ENCODE data around the gene EFCAB6.

DNA sequence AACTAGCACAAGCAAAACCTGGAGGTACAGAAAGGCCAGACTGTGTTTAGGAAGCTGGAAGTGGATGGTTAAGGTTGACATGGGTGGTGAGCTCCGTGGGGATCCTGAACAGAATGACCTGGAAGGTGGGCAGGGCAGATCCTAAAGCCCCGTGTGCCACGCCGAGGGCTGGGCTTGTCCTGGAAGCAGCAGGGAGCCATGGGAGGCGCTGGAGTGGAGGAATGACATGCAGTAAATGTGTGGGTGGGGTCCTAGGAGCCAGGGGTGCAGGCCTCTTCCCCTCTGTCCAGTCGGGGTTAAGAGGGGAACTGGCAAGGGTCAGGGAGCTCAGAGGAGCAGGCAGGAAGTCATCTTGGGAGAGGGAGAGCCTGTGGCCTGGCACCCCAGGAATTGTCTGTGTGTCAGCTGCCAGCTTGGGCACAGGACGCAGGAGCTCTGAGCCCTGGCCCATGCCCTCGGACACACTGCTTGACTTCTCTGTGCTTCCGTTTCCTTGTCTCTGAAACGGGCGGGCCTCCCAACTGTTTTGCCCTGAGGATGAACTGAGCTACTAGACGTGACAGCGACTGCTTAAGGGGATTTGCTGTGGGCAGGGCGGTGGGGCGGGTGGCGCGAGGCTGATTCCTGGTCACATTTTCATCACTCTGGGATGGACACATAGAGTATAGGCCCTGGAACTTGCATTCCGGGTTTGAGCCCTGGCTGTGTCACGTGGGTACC is 324.6 kb downstream of the EFCAB6 start:
- no peak for TF ChIP-seq ZFX (IDR thresholded peaks at IDR 0.05; ENCODE audit: borderline replicate concordance)
- TF ChIP-seq, protein P1, sequence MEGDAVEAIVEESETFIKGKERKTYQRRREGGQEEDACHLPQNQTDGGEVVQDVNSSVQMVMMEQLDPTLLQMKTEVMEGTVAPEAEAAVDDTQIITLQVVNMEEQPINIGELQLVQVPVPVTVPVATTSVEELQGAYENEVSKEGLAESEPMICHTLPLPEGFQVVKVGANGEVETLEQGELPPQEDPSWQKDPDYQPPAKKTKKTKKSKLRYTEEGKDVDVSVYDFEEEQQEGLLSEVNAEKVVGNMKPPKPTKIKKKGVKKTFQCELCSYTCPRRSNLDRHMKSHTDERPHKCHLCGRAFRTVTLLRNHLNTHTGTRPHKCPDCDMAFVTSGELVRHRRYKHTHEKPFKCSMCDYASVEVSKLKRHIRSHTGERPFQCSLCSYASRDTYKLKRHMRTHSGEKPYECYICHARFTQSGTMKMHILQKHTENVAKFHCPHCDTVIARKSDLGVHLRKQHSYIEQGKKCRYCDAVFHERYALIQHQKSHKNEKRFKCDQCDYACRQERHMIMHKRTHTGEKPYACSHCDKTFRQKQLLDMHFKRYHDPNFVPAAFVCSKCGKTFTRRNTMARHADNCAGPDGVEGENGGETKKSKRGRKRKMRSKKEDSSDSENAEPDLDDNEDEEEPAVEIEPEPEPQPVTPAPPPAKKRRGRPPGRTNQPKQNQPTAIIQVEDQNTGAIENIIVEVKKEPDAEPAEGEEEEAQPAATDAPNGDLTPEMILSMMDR (IDR thresholded peaks at IDR 0.05) = no peak
